Effector memory CD8-positive, alpha-beta T cell (primary cell): ENCODE data around the gene ZMYND15.

ENCODE experiments used
- ATAC-seq: fragments of 150-1000 bp; cut with Tn5 transposase; replicated peaks from 2 replicates; pipeline ENCODE4 v1.10.0; 2021; ENCODE audit warnings: mild to moderate bottlenecking, moderate library complexity
- DNase-seq, 3 experiments: peaks; one replicate each; pipeline ENCODE4 v3.0.0; 2021
- H3K27ac Mint-ChIP-seq, 2 donors: one replicate each; pipeline ENCODE4 v1.8.0; 2022; ENCODE audit warnings: mild to moderate bottlenecking in 2 of 2, mixed read lengths in 2 of 2, moderate library complexity in 2 of 2
- H3K27me3 Mint-ChIP-seq, 2 donors: one replicate each; pipeline ENCODE4 v1.8.0; 2022; ENCODE audit warnings: mixed read lengths in 2 of 2
- H3K36me3 Mint-ChIP-seq: one replicate; pipeline ENCODE4 v1.8.0; 2022; ENCODE audit warnings: mild to moderate bottlenecking, moderate library complexity, mixed read lengths; ENCODE audit not compliant: insufficient read depth
- H3K4me1 Mint-ChIP-seq, 2 donors: one replicate each; pipeline ENCODE4 v1.8.0; 2022; ENCODE audit warnings: low read depth in 2 of 2, mixed read lengths in 2 of 2
- H3K4me3 Mint-ChIP-seq, 2 donors: one replicate each; pipeline ENCODE4 v1.8.0; 2022; ENCODE audit warnings: mild to moderate bottlenecking in 2 of 2, mixed read lengths in 2 of 2, moderate library complexity in 2 of 2
- H3K9me3 Mint-ChIP-seq, 2 donors: one replicate each; pipeline ENCODE4 v1.8.0; 2022; ENCODE audit warnings: mixed read lengths in 2 of 2

Gene ZMYND15

GRCh38 chr17:4766723-4767122 is 27.1 kb downstream of the ZMYND15 start:
- no peak overlapping the region for H3K27ac Mint-ChIP-seq
- H3K9me3 Mint-ChIP-seq: no peaks in the 10 kb centered on the region

GRCh38 chr17:4768298-4768697 is 28.7 kb downstream of the ZMYND15 start:
- DNase-seq: no peak
- ATAC-seq: no peak
- H3K36me3 Mint-ChIP-seq: peaks cover 6% of the 10 kb centered on the region
- peaks cover 5 to 6% of the 10 kb centered on the region in 2 donors for H3K4me1 Mint-ChIP-seq
- no peak overlapping the region for H3K27ac Mint-ChIP-seq
- H3K27me3 Mint-ChIP-seq: peaks cover 10 to 30% of the 10 kb centered on the region in 2 donors
- H3K4me3 Mint-ChIP-seq: no peak overlapping the region
- H3K9me3 Mint-ChIP-seq: no peaks in the 10 kb centered on the region

More at GRCh38 chr17:4766723-4767122, 27.1 kb downstream of the ZMYND15 start:
- no peak for ATAC-seq
- no peak for DNase-seq
- H3K27me3 Mint-ChIP-seq: peaks cover 8 to 20% of the 10 kb centered on the region in 2 donors
- peaks cover 1 to 3% of the 10 kb centered on the region in 2 donors for H3K4me1 Mint-ChIP-seq
- no peak overlapping the region for H3K4me3 Mint-ChIP-seq
- H3K36me3 Mint-ChIP-seq: peaks cover 6% of the 10 kb centered on the region

- no peak for ATAC-seq
- Mint-ChIP-seq H3K27me3 (peaks cover 17 to 40% of the 10 kb centered on the region in 2 donors), H3K9me3 (no peaks in the 10 kb centered on the region), H3K27ac (no peak overlapping the region), H3K36me3 (peaks cover 6% of the 10 kb centered on the region), H3K4me1 (peaks cover 5 to 6% of the 10 kb centered on the region in 2 donors), H3K4me3 (no peak overlapping the region)
- no peak for DNase-seq
Measured at GRCh38 chr17:4769628-4770027, 30.0 kb downstream of the ZMYND15 start.

GRCh38 chr17:4771519-4772234 is 32.0 kb downstream of the ZMYND15 start, which contains the start of gene TM4SF5:
TSS of gene TM4SF5 (plus strand) at chr17:4771886. CDS start at chr17:4771923, 37 bp downstream.
- Mint-ChIP-seq H3K27me3 (peaks cover 17 to 40% of the 10 kb centered on the region in 2 donors), H3K36me3 (peaks cover 6% of the 10 kb centered on the region), H3K9me3 (no peaks in the 10 kb centered on the region), H3K27ac (no peak within 1 kb of the TSS), H3K4me3 (peak within 1 kb of the TSS in 1 of 2 donors; percentile 2), H3K4me1 (peaks cover 5 to 6% of the 10 kb centered on the region in 2 donors)
- no peak for DNase-seq
- ATAC-seq: peak; percentile 36

GRCh38 chr17:4772235-4772613 is 32.6 kb downstream of the ZMYND15 start:
- ATAC-seq (no peak), DNase-seq (no peak)
- Mint-ChIP-seq H3K9me3 (no peaks in the 10 kb centered on the region), H3K4me3 (no peak overlapping the region), H3K27me3 (peaks cover 17 to 40% of the 10 kb centered on the region in 2 donors), H3K4me1 (peaks cover 5 to 6% of the 10 kb centered on the region in 2 donors), H3K27ac (no peak overlapping the region), H3K36me3 (peaks cover 4% of the 10 kb centered on the region)

DNA sequence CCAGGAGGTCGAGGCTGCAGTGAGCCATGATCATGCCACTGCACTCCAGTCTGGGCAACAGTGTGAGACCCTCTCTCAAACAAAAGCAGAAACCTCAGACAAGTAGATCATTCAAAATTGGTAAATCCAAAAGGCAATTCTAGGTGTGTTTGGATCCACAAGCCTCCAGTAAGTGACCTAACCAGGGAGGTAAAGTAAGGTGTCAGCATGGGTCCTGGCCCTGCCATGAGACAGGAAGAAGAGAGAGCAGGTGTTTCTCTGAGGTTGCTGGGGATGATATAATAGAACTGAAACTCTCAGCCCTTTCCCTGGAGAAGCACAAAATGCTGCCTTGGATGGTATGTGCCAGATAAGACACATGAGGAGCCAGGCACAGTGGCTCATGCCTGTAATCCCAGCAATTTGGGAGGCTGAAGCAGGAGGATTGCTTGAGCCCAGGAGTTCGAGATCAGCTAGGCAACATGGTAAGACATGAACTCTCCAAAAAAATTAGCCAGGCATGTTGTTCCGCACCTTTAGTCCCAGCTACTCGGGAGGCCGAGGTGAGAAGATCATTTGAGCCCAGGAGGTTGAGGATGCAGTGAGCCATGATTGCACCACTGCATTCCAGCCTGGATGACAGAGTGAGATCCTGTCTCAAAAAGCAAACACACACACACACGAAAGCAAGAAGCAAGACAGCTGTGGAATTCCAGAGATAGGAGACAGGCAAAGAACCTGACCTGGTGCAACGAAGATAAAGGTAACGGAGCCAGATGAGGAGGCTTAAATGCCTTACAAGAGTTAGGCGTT is 38.5 kb downstream of the ZMYND15 start:
- Mint-ChIP-seq H3K4me1 (peaks cover 3 to 4% of the 10 kb centered on the region in 2 donors), H3K4me3 (no peak overlapping the region), H3K9me3 (no peaks in the 10 kb centered on the region), H3K27ac (peak overlapping the region in 1 of 2 donors; percentile 6), H3K36me3 (no peaks in the 10 kb centered on the region), H3K27me3 (peaks cover 32 to 38% of the 10 kb centered on the region in 2 donors)
- DNase-seq: no peak
- ATAC-seq: no peak

- Mint-ChIP-seq H3K27me3 (peaks cover 34 to 49% of the 10 kb centered on the region in 2 donors), H3K4me1 (peaks cover 4 to 5% of the 10 kb centered on the region in 2 donors), H3K27ac (no peak overlapping the region), H3K4me3 (no peak overlapping the region), H3K36me3 (no peaks in the 10 kb centered on the region), H3K9me3 (no peaks in the 10 kb centered on the region)
- ATAC-seq (no peak), DNase-seq (no peak)
Measured at GRCh38 chr17:4780325-4780955, 40.8 kb downstream of the ZMYND15 start.

GRCh38 chr17:4782652-4783051 is 43.0 kb downstream of the ZMYND15 start:
- H3K36me3 Mint-ChIP-seq: no peaks in the 10 kb centered on the region

DNA sequence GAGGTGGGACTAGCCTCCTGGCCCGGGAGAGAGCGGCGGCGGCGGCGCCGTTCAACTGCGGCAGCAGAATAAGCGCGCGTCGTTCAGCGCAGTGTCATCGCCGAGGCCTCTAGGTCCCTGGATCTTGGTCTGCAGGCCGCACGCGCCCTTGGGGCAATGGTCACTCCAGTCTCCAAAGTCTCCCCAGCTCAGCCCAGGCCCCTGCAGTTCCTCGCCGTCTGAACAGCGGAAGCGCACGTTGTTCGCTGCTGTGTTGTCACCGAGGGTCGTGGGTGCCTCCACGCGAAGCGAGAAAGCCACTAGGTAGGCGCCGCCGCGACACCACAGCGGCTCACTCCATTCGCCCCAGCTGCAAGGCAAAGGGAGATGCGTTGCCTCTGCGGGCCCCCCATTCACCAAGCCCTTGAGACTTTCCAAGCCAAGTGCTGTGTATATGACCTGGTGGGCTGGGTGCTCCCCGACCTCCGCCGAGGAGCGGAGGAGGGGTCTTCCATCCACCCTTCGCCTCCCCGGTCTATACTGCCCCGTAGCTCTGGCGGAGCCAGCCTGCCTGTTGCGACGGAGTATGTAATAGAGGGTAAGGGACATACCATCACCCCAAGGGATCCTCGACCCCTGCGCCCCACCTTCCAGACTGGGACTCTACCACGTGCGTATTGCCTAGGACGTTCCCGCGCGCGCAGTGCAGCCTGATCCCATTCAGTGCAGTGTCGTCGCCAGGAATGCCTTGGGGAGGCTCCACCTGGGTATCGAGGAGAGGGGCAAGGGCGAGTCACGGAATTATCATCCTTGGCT is 45.9 kb downstream of the ZMYND15 start:
- ATAC-seq: no peak
- H3K27me3 Mint-ChIP-seq: peaks cover 36 to 64% of the 10 kb centered on the region in 2 donors
- H3K4me1 Mint-ChIP-seq: peaks cover 15 to 18% of the 10 kb centered on the region in 2 donors
- no peak overlapping the region for H3K27ac Mint-ChIP-seq
- DNase-seq: no peak
- peak overlapping the region; percentile 31 to 33 for H3K4me3 Mint-ChIP-seq
- H3K36me3 Mint-ChIP-seq: peaks cover 4% of the 10 kb centered on the region
- H3K9me3 Mint-ChIP-seq: no peaks in the 10 kb centered on the region

More at GRCh38 chr17:4782652-4783051, 43.0 kb downstream of the ZMYND15 start:
- H3K9me3 Mint-ChIP-seq: no peaks in the 10 kb centered on the region
- ATAC-seq (peak; percentile 24), DNase-seq (no peak)
- H3K4me3 Mint-ChIP-seq: no peak overlapping the region
- peaks cover 47 to 71% of the 10 kb centered on the region in 2 donors for H3K27me3 Mint-ChIP-seq
- H3K27ac Mint-ChIP-seq: no peak overlapping the region
- H3K4me1 Mint-ChIP-seq: peaks cover 9 to 15% of the 10 kb centered on the region in 2 donors

DNA sequence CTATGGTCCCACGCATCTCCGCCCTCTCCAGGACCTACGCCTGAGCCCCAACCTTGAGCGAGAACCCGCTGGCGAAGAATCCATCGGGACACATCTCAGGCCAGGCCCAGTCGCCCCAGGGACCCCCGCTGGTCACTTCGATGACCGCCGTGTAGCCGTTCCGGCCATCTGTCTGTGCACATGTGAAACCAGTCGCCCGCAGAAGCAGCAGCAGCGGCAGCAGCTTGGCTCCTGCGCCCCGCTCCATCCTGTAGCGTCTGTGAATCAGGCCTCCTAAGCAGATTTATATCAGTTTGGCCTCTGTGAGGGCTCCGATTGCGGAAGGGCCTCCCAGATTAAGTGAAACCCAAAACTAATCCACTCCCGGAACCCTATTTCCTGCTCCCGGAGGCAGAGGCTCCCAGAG is 46.5 kb downstream of the ZMYND15 start, which contains the start of gene VMO1:
TSS of gene VMO1 (minus strand) at position 259 of the 406 bp plus-strand sequence. CDS start at position 247, 12 bp downstream.
- peaks cover 5% of the 10 kb centered on the region for H3K36me3 Mint-ChIP-seq
- H3K4me1 Mint-ChIP-seq: peaks cover 19 to 21% of the 10 kb centered on the region in 2 donors
- ATAC-seq: no peak
- peaks cover 32 to 58% of the 10 kb centered on the region in 2 donors for H3K27me3 Mint-ChIP-seq
- H3K4me3 Mint-ChIP-seq: peak within 1 kb of the TSS; percentile 31 to 33
- no peak for DNase-seq
- no peak within 1 kb of the TSS for H3K27ac Mint-ChIP-seq
- no peaks in the 10 kb centered on the region for H3K9me3 Mint-ChIP-seq

DNA sequence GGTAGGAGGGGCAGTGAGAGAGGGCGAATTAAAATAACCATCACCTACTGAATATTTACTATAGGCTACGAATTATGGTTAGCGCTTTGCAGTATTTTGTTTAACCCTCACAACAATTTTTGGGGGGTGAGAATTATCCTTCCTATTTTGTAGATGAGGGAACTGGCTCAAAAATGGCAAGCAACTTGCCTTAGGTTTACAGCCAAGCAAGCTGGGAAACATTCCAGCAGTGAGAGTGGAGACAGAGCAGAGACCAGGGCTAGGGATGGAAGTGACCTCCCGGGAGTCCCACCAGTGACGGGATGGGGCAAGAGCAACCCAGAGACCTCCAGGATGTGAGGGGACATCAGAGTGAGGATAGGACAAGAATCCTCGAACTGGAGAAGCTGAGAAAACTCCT is 46.9 kb downstream of the ZMYND15 start:
- H3K4me1 Mint-ChIP-seq: peaks cover 19 to 21% of the 10 kb centered on the region in 2 donors
- peaks cover 32 to 58% of the 10 kb centered on the region in 2 donors for H3K27me3 Mint-ChIP-seq
- no peaks in the 10 kb centered on the region for H3K9me3 Mint-ChIP-seq
- ATAC-seq (no peak), DNase-seq (no peak)
- H3K4me3 Mint-ChIP-seq: peak overlapping the region in 1 of 2 donors; percentile 24
- H3K36me3 Mint-ChIP-seq: peaks cover 5% of the 10 kb centered on the region
- no peak overlapping the region for H3K27ac Mint-ChIP-seq

GRCh38 chr17:4788159-4788806 is 48.6 kb downstream of the ZMYND15 start:
- H3K27ac Mint-ChIP-seq: peak overlapping the region; percentile 38 to 75

More at GRCh38 chr17:4788159-4788806, 48.6 kb downstream of the ZMYND15 start:
- no peaks in the 10 kb centered on the region for H3K9me3 Mint-ChIP-seq
- DNase-seq (no peak), ATAC-seq (no peak)
- peaks cover 5% of the 10 kb centered on the region for H3K36me3 Mint-ChIP-seq
- H3K4me3 Mint-ChIP-seq: peak overlapping the region; percentile 66 to 91
- H3K27me3 Mint-ChIP-seq: peaks cover 23 to 46% of the 10 kb centered on the region in 2 donors
- H3K4me1 Mint-ChIP-seq: peaks cover 14 to 18% of the 10 kb centered on the region in 2 donors
